ENCODE results near the gene MYO3A.

MYO3A gene

GRCh38 chr10:25933653-25934608, at the start of gene MYO3A:
Gene MYO3A, plus strand, starts transcription at chr10:25934229. Its CDS starts 17,882 bp downstream, at chr10:25952111.
- no peak within 1 kb of the TSS for H3K4me3 ChIP-seq
- TF ChIP-seq POLR2AphosphoS5 (IDR thresholded peaks at IDR 0.05; ENCODE audit: borderline replicate concordance, low read depth, low read length) (no peak), FOXP2 (optimal IDR thresholded peaks at IDR 0.05; ENCODE audit: control extremely low read depth, extremely low read length, insufficient read depth) (no peak), EZH2 (IDR thresholded peaks at IDR 0.05) (no peak)
- H3K9ac ChIP-seq (ENCODE audit: insufficient read length): no peak within 1 kb of the TSS
- H3K9me3 ChIP-seq (ENCODE audit: low read depth, low read length): no peaks in the 10 kb centered on the region
- DNase-seq (ENCODE audit: low read depth, low spot score): no peak
- H3K36me3 ChIP-seq (ENCODE audit: insufficient read depth, low read length): no peaks in the 10 kb centered on the region
- no peak within 1 kb of the TSS for H3K27ac ChIP-seq

GRCh38 chr10:25888627-25889026, 45.4 kb upstream of the MYO3A start:
- no peak for DNase-seq (ENCODE audit: low read depth, low spot score)
- Histone ChIP-seq H3K36me3 (ENCODE audit: insufficient read depth, low read length) (no peaks in the 10 kb centered on the region), H3K27ac (no peak overlapping the region), H3K9me3 (ENCODE audit: low read depth, low read length) (no peaks in the 10 kb centered on the region), H3K9ac (ENCODE audit: insufficient read length) (no peak overlapping the region), H3K4me3 (no peak overlapping the region)
- TF ChIP-seq POLR2AphosphoS5 (IDR thresholded peaks at IDR 0.05; ENCODE audit: borderline replicate concordance, low read depth, low read length): no peak
- TF ChIP-seq EZH2 (IDR thresholded peaks at IDR 0.05): no peak
- no peak for TF ChIP-seq FOXP2 (optimal IDR thresholded peaks at IDR 0.05; ENCODE audit: control extremely low read depth, extremely low read length, insufficient read depth)

GRCh38 chr10:25890995-25891394, 43.0 kb upstream of the MYO3A start:
- H3K36me3 ChIP-seq (ENCODE audit: insufficient read depth, low read length): no peaks in the 10 kb centered on the region
- H3K9me3 ChIP-seq (ENCODE audit: low read depth, low read length): no peaks in the 10 kb centered on the region
- TF ChIP-seq EZH2 (IDR thresholded peaks at IDR 0.05) (no peak), FOXP2 (optimal IDR thresholded peaks at IDR 0.05; ENCODE audit: control extremely low read depth, extremely low read length, insufficient read depth) (no peak), POLR2AphosphoS5 (IDR thresholded peaks at IDR 0.05; ENCODE audit: borderline replicate concordance, low read depth, low read length) (no peak)
- no peak overlapping the region for H3K4me3 ChIP-seq
- H3K27ac ChIP-seq: no peak overlapping the region
- DNase-seq (ENCODE audit: low read depth, low spot score): no peak
- H3K9ac ChIP-seq (ENCODE audit: insufficient read length): no peak overlapping the region

DNA sequence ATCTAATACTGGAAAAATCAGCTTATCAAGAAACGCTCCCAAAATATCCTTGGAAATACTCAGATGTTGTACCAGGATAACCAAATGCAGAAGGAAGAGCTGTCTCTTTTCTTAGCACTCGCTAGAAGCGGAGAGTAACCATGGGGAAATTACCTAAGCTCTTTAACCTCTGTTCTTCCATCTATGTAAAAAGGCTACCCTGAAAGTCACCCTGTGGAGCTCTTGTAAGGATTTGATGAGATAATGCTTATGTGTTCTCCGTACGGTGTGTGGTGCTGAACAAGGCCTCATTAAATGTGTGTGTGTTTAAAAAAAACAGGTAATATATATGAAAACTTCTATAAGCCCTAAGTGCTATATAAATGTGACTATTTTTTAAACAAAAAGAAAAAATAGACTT, 38.2 kb upstream of the MYO3A start:
- no peak overlapping the region for H3K9ac ChIP-seq (ENCODE audit: insufficient read length)
- H3K9me3 ChIP-seq (ENCODE audit: low read depth, low read length): no peaks in the 10 kb centered on the region
- no peak overlapping the region for H3K4me3 ChIP-seq
- DNase-seq (ENCODE audit: low read depth, low spot score): no peak
- no peak overlapping the region for H3K27ac ChIP-seq
- no peaks in the 10 kb centered on the region for H3K36me3 ChIP-seq (ENCODE audit: insufficient read depth, low read length)
- TF ChIP-seq EZH2 (IDR thresholded peaks at IDR 0.05) (no peak), FOXP2 (optimal IDR thresholded peaks at IDR 0.05; ENCODE audit: control extremely low read depth, extremely low read length, insufficient read depth) (no peak), POLR2AphosphoS5 (IDR thresholded peaks at IDR 0.05; ENCODE audit: borderline replicate concordance, low read depth, low read length) (no peak)

DNA sequence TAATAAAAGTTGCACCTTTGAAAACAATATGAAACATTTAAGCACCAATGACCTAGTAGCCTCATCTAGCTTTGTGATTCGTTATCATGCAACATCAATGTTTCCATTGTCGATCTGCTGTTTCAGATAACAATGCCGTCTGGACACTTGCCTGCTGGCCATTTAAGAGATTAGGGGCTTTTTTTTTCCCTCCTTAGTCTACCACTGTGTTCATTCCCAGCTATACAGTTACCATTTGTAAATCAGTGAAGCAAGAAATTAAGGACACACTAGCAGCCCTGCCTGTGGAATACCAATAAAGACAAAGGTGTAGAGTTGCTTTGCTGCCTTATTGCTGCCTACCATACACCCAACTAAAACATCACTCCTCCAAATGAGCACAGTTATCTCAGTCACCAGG, 37.6 kb upstream of the MYO3A start:
- DNase-seq (ENCODE audit: low read depth, low spot score): no peak
- Histone ChIP-seq H3K27ac (no peak overlapping the region), H3K9me3 (ENCODE audit: low read depth, low read length) (no peaks in the 10 kb centered on the region), H3K9ac (ENCODE audit: insufficient read length) (no peak overlapping the region), H3K4me3 (no peak overlapping the region), H3K36me3 (ENCODE audit: insufficient read depth, low read length) (no peaks in the 10 kb centered on the region)
- TF ChIP-seq POLR2AphosphoS5 (IDR thresholded peaks at IDR 0.05; ENCODE audit: borderline replicate concordance, low read depth, low read length) (no peak), EZH2 (IDR thresholded peaks at IDR 0.05) (no peak), FOXP2 (optimal IDR thresholded peaks at IDR 0.05; ENCODE audit: control extremely low read depth, extremely low read length, insufficient read depth) (no peak)

GRCh38 chr10:25899304-25899703, 34.7 kb upstream of the MYO3A start:
- H3K36me3 ChIP-seq (ENCODE audit: insufficient read depth, low read length): no peaks in the 10 kb centered on the region
- TF ChIP-seq EZH2 (IDR thresholded peaks at IDR 0.05) (no peak), POLR2AphosphoS5 (IDR thresholded peaks at IDR 0.05; ENCODE audit: borderline replicate concordance, low read depth, low read length) (no peak), FOXP2 (optimal IDR thresholded peaks at IDR 0.05; ENCODE audit: control extremely low read depth, extremely low read length, insufficient read depth) (no peak)
- no peaks in the 10 kb centered on the region for H3K9me3 ChIP-seq (ENCODE audit: low read depth, low read length)
- no peak overlapping the region for H3K4me3 ChIP-seq
- DNase-seq (ENCODE audit: low read depth, low spot score): no peak
- no peak overlapping the region for H3K9ac ChIP-seq (ENCODE audit: insufficient read length)
- H3K27ac ChIP-seq: no peak overlapping the region

GRCh38 chr10:25901199-25901598, 32.8 kb upstream of the MYO3A start:
- Histone ChIP-seq H3K4me3 (no peak overlapping the region), H3K9me3 (ENCODE audit: low read depth, low read length) (no peaks in the 10 kb centered on the region), H3K9ac (ENCODE audit: insufficient read length) (no peak overlapping the region), H3K36me3 (ENCODE audit: insufficient read depth, low read length) (no peaks in the 10 kb centered on the region), H3K27ac (no peak overlapping the region)
- DNase-seq (ENCODE audit: low read depth, low spot score): no peak
- TF ChIP-seq POLR2AphosphoS5 (IDR thresholded peaks at IDR 0.05; ENCODE audit: borderline replicate concordance, low read depth, low read length) (no peak), FOXP2 (optimal IDR thresholded peaks at IDR 0.05; ENCODE audit: control extremely low read depth, extremely low read length, insufficient read depth) (no peak), EZH2 (IDR thresholded peaks at IDR 0.05) (no peak)

GRCh38 chr10:25902002-25902401, 32.0 kb upstream of the MYO3A start:
- no peak overlapping the region for H3K9ac ChIP-seq (ENCODE audit: insufficient read length)
- H3K9me3 ChIP-seq (ENCODE audit: low read depth, low read length): no peaks in the 10 kb centered on the region
- TF ChIP-seq FOXP2 (optimal IDR thresholded peaks at IDR 0.05; ENCODE audit: control extremely low read depth, extremely low read length, insufficient read depth): no peak
- no peak for TF ChIP-seq POLR2AphosphoS5 (IDR thresholded peaks at IDR 0.05; ENCODE audit: borderline replicate concordance, low read depth, low read length)
- TF ChIP-seq EZH2 (IDR thresholded peaks at IDR 0.05): no peak
- no peak overlapping the region for H3K27ac ChIP-seq
- H3K4me3 ChIP-seq: no peak overlapping the region
- H3K36me3 ChIP-seq (ENCODE audit: insufficient read depth, low read length): no peaks in the 10 kb centered on the region
- DNase-seq (ENCODE audit: low read depth, low spot score): no peak

All from SK-N-MC (cell line).